GM12874 (cell line): ENCODE results near the gene TRIM10.

Experiments used
- TF ChIP-seq, protein P1 (sequence below): IDR thresholded peaks from 2 replicates; pipeline ENCODE4 v1.5.1; 2011; ENCODE audit warnings: low read depth, mild to moderate bottlenecking, control low read depth, low read length, moderate library complexity; ENCODE audit not compliant: insufficient read depth

The TRIM10 gene

DNA sequence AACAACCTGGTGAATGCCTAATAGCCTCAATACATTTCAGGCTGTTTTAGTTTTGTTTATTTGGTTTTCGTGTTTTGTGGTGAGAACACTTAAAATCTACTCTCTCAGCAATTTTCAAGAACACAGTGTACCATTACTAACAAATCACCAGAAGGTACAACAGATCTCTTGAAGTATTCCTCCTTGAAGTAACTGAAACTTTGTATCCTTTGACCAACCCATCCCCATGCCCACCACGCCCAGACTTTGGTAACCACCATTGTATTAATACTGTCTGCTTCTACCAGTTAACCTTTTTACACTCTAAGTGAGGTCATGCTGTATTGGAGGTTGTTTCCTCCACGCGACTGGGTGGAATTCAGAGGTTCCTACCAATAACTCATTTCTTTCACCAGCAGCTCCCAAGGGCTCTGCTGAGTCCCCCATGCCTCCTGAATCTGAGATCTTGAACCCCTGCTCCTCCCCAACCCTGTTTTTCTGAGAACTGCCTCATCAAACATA, 30.8 kb downstream of the TRIM10 start:
- TF ChIP-seq, protein P1, sequence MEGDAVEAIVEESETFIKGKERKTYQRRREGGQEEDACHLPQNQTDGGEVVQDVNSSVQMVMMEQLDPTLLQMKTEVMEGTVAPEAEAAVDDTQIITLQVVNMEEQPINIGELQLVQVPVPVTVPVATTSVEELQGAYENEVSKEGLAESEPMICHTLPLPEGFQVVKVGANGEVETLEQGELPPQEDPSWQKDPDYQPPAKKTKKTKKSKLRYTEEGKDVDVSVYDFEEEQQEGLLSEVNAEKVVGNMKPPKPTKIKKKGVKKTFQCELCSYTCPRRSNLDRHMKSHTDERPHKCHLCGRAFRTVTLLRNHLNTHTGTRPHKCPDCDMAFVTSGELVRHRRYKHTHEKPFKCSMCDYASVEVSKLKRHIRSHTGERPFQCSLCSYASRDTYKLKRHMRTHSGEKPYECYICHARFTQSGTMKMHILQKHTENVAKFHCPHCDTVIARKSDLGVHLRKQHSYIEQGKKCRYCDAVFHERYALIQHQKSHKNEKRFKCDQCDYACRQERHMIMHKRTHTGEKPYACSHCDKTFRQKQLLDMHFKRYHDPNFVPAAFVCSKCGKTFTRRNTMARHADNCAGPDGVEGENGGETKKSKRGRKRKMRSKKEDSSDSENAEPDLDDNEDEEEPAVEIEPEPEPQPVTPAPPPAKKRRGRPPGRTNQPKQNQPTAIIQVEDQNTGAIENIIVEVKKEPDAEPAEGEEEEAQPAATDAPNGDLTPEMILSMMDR = no peak

DNA sequence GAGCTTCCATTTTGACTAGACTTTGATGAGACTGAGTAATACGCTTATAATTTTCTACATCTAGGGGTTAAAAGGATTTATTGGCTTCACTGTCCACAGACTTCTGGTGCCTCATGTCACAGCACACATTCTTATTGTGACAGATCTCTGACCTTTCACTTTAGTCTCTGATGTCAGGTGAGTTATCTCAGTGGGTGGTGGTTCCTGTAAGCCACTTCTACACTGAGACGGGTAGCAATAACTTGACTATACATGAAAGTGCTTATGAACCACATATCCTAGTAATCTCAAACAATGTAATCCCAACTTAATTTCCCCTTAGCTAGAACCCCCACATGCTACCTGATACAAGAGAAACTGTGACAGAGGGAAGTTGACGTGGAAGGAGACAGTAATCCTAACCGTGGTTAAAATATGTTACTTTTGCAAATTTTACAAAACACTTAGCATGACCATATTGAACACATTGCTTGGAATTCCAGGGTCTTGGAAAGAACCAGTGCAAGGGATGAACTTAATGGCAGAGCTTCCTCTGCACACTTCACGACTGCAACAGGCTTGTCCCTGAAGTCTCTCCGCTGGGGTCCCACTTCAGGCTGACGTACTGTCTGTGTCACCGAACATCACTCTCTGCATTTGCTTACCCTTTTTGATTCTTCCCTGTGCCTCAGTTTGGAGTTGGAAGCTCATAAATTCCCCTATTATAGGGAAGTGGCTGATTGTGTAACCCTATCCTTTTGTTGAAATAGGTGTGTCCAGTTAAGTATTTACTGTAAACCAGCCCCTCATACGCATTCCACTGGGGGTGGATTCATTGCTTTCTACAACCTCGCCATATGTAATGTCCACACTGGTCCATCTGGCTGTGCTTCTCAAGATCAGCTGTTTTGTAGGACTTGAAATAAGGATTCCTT, 31.5 kb downstream of the TRIM10 start:
- TF ChIP-seq, protein P1 = no peak

DNA sequence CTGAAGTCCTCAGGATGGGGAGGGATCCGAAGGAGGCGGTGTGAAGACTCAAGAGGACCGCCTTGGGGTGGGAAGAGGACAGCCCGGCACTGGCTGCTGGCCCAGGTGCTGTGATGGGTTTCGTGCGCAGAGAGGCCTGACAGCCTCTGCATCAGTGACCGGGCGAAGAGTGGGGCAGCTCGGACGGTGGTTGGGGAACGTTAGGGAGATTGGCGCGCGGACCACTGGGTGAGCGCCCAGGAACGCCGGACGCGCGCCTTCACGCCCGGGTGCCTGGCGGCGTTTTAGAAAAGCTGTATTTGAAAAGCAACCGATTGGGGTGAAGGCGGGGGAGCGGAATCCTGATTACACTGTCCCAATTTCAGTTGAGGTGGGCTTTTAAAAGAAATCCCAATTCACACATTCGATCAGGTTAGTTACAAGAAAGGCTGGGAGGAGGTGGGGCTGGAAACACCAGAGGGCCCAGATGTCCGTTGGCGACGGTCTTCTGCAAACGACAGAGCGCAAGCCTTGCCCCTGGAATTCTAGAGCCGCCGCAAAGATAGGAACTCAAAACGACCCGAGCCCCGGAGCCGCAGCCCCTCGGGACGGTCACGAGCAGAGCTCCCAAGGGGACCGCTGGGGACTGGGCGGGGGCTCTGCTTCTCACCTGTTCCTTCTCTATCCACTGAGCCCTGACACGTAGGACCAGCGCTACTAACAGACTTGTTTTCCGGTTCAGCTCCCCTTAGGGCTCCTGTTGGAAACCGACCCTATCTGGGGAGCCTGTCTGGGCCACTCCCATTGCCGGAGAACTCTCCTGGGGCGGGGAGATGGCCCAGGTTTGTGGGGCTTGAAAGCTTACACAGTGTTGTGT, 33.5 kb downstream of the TRIM10 start:
- TF ChIP-seq, protein P1 = no peak

DNA sequence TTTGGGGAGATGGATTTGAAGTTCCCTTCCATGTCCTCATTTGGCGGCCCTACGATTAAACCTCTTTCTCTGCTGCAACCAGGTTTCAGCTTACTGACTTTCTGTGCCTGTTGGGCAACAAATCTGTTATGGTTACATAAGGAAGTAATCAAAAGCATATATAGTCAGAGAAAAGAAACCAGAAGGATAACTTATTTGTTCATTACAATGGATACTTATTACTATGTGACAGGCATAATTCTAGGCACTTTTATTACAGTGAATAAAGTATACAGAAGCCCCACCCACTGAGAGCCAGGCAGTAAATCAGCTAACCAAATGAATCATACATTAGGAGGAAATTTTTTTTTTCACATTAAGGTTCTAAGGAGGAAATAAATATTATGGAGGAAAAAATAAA, 38.5 kb downstream of the TRIM10 start:
- TF ChIP-seq, protein P1 = no peak

DNA sequence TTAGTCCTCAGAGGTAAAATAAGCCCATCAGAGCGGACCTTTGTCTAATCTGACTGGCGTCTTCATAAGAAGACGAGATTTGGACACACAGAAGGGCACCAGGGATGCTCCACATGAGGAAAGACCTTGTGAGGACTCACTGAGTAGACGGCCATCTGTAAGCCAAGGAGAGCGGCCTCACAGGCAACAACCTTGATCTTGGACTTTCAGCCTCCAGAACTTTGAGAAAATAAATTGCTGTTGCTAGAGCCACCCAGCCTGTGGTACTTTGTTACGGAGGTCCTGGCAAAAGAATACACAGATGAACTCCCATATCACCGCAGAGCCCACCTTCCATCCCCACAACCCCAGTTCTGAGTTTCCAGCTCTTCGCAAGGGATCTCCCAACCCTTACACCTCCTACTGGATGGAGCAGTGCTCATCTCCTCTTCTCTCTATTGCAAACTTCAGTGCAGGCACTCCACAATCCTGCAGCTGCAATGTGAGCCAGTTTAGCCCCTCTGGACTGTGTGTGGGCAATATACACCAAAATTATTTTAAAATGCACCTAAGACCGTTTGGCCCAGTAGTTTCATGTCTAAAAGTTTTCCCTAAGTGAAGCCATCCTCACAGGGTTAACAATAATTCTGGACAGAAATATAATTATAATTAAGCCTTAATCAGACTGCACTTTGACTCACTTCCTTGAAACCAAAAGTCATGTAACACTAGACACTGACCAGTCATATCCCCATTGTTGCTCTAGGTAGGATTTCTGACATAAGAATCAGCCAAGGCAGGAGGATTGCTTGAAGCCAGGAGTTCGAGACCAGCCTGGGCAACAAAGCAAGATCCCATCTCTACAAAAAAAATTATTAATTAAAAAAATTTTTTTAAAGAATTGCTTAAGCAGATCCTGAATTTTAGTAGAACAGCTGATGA, 39.3 kb downstream of the TRIM10 start:
- TF ChIP-seq, protein P1 = no peak

DNA sequence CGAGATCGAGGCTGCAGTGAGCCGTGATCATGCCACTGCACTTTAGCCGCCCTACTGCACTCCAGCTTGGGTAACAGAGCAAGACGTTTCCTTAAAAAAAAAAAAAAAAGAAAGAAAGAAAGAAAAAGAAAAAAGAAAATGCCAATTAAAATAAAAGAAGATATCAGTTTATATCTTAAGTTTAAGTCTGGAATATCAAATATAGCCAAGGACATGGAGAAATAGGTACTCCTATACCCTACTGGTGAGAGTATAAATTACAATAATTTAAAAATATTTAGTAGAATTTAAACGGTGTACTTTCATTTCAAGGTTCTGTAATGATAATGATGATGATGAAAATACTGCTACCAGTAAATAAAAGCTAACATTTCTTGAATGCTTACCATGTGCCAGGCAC, 44.3 kb downstream of the TRIM10 start:
- TF ChIP-seq, protein P1 = no peak
